Pons (tissue), 1 donor: ENCODE measurements around the gene ID2.

ENCODE experiments used
- DNase-seq: peaks from one replicate; pipeline ENCODE4 v3.0.0-alpha.2; 2016; ENCODE audit warnings: low spot score

Gene ID2

GRCh38 chr2:8729939-8730338, 48.1 kb downstream of the ID2 start:
- no peak for DNase-seq

- DNase-seq = no peak
These were observed 50.7 kb downstream of the ID2 start for GRCh38 chr2:8732601-8733000.
